ENCODE results near the gene CACNA1H.
"Not testable (repeated sequence)": the region's sequence is repeated elsewhere in the genome, so short reads cannot be mapped to it uniquely, and the experiment has no call there.

Gene CACNA1H

DNA sequence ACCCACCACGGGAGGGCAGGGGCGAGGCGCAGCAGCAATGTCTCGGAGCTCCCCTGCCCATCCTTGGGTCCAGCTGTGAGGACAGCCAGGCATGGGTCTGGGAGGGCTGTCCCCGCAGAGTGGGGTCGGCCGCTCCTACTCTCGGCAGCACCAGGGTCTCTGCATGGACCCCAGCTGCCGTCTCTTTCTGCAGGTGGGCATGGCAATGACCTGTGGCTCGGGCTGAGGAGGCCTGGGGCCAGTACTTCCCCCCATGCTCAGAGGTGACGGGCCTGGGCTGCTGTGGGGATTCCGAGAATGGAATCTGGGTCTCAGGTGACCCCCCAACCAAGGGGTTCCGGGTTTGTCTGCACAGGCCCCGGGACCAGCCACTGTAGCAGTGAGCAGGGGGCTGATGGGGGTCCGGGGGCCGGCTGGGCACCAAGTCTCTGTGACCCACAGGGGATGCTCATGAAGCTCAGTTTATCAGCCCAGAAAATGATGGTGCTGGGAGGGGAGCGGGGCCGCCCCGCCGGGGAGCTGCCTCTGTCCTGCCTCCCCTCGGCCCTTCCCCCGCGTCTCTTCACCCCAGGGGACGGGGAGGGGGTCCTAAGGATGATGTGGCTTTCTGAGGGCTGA, 23.5 kb downstream of the CACNA1H start:
- no peak for DNase-seq

DNA sequence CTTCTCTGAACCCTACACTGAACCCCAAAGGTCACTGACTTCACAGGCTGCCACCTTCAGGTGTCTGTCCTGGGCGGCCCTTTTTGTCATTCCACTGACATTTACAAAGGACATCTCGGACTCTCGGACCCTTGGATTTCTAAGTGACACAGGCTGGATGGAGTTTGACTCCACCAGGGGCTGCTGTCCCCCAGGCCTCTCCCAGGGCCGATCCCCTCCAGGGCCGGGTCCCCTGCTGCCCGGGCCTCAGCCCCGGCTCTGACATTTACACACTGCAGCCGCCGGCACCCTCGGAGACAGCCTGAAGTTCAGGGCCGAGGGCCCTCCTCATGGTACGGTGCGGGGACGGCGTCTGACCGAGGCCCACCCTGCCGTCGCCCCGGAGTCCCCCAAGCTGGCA, 24.1 kb downstream of the CACNA1H start:
- DNase-seq: no peak

DNA sequence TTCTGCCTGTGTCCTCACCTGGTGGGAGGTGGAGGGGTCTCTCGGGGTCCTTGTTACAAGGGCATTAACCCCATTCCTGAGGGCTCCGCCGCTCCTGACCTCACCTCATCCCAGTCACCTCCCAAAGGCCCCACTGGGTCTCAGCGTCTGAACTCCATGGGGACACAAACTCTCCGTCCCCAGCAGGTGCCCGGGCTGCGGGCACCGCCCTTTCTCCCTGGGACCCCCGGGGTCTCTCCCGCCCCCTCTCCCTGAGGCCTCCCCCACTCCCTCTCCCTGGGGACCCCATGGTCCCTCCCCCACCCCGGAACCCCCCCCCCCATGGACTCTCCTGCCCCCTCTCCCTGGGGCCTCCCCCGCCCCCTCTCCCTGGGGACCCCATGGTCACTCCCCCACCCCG, 24.8 kb downstream of the CACNA1H start:
- DNase-seq: no peak

DNA sequence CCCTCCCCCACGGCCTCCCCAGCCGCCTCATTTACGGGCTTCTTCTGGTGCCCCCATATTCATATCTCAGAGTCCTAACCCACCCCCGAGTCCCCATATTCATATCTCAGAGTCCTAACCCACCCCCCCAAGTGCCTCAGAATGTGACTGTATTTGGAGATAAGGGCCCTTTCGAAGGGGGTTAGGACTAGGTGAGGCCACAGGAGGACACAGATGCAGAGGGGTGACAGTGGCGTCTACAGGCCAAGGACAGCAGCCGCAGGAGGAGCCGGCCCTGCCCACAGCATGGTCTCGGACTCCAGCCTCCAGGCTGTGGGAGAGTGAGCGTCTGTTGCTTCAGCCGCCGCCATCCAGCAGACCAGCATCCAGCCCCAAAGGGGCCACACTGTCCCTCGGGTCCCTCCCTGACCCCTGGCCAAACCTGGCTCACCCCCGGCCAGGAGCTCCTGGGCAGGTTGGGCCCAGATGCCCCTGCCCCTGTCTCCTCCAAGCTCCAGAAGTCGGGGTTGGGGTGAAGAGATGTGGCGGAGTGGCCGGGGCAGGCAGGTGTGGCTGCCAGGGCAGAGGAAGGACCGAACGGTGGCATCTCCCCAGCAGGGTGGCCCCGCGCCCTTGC, 25.5 kb downstream of the CACNA1H start:
- DNase-seq: no peak

DNA sequence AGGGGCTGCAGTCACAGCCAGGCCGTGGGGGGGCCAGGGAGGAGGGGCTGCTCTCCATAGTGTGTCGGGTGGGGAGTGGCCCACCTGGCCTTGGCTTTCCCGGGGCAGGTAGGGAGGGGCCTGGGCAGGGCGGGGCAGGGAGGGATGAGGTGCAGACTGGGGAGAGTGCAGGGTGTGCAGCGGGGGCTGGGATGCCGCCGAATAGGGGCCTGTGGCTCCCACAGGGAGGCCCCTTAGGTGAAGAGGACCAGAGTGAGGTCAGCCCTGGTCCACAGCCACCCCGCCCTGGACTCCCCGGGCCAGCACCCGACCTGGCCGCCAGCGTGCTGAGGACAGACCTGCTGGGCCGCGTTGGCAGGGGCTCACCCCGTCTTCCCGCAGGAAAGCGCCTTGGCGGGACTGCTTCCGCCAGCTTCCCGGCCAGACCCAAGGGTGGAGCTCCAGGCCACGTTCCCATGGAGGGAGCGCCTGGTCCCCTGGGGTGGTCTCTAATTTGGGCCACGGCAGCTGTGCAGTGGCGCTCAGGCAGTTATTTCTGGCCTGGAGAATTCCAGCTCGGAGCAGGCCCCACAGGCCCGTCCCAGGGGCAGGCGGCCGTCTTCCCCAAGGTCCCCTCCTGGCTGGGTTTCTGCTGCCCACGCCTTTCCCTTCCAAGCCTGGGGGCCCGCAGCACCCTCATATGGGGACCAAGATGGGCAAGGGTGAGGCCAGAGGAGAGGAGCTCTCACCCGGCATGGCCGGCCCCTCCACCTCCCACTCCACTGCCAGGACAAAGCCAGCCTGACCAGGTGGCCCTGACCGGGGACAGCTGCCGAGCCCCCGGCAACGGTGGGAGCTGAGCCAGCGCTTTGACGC, 27.9 kb downstream of the CACNA1H start:
- DNase-seq: no peak

DNA sequence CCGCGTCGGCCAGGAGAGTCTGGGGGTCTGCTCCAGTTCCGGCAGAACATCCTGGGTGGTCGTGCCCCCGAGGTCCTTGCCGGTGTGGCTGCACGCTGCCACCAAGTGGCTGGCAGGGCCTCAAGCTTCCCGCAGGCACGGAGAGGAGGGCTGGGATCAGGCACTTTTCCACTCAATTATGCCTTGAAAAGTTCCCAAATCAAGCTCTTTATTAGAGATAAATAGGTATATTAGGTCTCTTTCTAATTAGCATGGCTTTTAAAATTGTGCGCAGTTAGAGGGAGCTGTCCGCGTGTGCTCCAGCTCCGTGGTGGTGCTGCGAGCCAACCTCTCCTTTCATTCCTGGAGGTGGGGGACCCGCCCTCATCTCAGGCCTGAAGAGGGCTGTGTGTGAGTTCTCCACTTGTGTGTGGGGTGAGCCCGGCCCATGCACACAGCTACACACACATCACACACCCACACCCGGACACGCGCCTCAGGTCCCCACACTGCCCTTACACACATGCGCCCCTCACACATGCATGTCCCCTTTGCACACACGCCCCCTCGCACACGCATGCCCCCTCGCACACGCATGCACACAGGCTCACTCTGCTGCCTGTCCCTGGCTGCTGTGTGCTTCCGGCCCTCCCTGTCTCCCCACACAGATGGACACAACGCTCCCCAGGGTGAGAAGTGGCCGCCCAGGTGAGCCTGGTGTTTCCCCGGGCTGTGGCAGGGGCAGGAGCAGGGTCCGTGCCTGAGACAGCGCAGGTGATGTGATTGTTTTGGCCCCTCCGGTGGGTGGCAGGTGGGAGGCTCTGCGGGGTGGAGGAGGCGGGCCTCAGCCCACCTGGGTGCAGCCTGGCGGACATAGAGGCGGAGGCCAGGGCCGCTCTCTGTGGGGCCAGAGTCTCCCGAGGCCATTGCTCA, 28.8 kb downstream of the CACNA1H start:
- no peak for DNase-seq

DNA sequence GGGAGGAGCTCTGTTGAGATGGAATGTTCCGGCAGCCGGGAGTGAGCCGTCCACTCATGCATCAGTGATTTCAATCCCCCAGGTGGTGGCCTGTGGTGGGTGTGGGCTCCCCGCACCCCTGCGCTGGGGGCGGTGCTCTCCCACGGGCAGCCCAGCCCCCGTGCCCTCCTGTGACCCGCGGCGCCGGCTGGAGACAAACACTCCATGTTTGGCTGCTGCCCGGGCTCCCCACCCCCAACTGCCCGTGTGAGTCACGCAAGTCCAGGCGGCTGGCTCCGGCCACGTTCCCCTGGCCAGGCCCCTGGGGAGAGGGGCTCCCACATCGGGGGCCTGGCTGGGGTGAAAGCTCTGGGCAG, 29.4 kb downstream of the CACNA1H start:
- DNase-seq: no peak

DNA sequence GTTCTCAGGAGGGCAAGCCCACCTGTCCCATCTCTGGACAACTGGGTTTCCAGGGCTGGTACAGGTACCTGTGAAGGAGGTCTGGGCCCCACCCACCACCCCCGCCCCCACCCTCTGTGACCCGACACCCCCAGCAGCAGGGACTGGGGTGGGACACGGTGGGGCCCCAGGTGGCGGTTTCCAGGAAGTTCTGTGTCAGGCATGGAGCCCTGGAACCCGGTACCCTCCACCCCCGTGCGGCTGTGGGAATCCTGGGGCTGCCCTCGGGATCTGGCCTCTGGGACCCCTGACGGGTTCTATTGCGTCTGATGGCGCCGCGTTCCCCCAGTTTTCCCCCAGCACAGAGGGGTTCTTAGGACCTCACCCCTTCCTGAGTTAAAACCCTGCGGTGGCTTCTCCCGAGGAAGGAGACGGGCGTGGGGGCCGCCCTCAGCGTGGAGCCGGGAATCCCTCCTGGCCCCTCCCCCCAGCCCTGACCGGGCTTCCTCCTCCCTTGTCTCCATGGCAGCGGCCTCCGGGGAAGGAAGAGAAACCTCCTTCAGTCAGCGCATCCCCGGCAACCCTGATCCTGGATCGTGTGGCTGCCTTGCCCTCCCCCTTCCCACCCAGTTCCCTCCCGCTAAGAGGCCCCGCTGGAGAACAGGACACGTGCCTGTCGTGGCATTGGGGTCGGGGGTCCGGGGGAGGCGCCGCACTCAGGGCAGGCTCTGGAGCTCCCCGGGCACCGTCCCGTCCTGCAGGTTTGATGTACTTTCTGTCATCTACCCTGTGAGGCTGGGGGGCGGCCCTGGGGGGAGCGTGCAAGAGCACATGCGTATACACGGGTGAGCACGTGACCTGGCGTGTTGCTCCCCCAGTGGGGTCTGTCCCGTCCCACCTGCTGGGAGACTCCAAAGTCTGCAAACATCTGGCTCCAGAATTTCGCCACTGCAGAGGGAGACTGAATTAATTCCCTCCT, 30.3 kb downstream of the CACNA1H start:
- no peak for DNase-seq

DNA sequence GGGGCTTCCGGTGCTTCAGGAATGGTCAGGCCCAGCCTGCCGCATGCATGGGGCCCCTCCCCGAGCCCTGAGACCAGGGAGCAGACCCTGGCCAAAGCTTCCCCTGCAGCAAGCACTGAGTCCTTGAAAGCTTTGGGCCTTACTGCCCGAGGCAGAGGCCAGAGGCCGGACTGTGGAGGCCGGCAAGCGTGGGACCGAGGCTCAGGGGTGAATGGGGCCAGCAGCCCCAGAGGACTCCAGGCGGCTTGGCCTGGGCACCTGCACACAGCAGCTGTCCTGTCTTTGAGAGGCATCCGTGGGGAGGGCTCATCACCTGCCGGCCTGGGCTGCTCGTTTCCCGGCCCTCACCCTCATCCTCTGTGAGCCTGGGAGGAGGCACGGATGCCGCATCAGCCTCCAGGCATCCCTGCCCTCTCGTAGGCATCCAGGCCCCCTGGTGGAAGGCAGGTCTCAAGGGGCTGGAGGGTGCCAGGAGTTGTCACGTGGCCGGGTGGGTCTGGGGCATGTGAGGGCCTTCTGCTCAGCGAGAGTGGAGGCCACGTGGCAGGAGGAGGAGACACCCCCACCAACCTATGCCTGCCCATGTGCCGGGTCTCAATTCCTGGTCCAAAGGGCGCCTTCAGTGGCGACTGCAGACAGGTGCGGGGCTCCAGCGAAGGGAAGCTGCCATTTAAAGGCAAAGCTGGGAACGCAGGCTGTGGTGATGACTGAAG, 31.4 kb downstream of the CACNA1H start:
- no peak for DNase-seq

DNA sequence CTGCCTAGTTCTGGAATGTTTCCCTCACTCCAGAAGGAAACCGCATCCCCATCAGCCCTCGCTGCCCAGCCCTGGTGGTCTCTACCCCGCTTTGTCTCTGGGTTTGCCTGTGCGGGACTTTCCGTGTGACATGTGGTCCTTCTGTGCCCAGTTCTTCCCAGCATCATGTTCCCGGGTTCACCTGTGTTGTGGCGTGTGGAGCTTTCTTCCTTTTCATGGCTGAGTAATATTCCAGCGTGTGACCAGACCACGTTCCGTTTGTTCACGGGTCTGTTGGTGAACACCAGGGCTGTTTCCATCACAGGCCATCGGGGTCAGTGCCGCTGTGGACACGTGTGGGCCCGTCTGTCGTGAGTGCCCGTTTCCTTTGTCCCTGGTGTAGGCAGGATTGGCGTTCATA, 32.1 kb downstream of the CACNA1H start:
- DNase-seq: no peak

DNA sequence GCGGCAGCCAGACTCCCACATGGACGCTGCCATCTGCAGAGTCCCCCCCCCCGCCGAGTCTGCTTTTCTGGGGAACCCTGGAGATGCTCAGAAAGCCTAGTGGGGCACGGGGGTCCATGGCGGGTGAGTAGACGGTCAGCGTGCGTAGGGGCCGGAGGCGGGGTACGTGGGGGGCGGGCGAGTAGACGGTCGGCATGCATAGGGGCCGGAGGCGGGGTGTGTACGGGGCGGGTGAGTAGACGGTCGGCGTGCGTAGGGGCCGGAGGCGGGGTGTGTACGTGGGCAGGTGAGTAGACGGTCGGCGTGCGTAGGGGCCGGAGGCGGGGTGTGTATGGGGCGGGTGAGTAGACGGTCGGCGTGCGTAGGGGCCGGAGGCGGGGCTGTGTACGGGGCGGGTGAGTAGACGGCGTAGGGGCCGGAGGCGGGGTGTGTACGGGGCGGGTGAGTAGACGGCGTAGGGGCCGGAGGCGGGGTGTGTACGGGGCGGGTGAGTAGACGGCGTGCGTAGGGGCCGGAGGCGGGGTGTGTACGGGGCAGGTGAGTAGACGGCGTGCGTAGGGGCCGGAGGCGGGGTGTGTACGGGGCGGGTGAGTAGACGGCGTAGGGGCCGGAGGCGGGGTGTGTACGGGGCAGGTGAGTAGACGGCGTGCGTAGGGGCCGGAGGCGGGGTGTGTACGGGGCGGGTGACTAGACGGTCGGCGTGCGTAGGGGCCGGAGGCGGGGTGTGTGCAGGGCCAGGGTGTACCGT, 32.7 kb downstream of the CACNA1H start:
- not testable (repeated sequence) for DNase-seq

DNA sequence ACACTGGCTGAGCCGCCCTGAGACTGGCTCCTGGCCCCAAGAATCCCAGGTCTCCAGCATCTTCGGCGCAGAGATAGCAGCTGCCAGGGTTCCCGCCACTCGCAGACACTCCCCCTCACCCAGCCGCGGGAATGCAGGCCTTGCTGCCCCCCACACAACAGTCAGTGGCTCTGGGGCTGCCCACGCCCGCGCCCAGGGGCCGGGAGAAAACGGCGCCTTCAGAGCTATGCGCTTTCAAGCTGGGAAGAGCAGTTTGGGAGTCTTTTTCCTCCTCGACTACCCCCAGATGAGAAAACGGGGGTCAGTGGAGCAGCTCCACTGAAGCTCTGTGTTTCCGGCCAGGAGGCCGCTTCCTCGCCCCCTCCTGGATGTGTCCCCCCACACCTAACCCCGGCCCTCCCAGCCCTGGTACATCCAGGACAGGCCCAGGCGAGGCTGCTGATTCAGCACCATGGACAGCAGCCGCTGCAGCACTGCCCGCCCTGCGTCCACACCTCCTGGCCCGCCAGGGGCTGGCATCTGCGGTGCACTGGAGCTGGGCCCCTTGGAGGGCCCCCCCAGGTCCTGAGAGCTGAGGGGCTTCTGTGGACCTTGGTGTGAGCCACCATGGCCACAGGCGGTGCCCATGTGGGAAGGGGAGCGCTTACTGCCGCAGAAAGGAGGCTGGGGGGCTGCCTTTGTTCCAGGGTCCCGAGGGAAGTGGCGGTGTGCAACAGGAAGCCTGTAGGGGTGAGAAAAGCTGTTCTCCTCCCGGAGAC, 35.7 kb downstream of the CACNA1H start:
- no peak for DNase-seq

DNA sequence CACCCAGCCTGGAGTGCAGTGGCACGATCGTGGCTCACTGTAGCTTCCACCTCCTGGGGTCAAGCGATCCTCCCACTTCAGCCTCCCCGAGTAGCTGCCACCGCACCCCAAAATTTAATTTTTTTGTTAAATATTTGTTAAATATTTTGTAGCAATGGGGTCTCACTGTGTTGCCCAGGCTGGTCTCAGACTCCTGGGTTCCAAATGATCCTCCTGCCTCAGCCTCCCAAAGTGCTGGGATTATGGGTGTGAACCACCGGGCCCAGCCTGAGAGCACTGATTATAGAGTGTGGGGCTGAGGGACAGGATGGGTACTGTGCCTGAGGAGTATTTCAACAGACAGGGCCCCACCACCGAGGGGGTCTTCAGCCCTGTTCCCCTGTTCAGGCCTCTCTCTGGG, 36.5 kb downstream of the CACNA1H start:
- no peak for DNase-seq

DNA sequence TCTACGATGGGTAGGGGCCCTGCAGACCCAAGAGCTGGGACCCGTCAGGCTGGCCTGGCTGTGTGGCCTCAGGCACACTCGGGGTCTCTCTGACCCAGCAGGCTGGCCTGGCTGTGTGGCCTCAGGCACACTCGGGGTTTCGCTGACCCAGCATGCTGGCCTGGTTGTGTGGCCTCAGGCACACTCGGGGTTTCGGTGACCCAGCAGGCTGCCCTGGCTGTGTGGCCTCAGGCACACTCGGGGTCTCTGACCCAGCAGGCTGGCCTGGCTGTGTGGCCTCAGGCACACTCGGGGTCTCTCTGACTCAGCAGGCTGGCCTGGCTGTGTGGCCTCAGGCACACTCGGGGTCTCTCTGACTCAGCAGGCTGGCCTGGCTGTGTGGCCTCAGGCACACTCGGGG, 37.9 kb downstream of the CACNA1H start:
- DNase-seq: not testable (repeated sequence)

DNA sequence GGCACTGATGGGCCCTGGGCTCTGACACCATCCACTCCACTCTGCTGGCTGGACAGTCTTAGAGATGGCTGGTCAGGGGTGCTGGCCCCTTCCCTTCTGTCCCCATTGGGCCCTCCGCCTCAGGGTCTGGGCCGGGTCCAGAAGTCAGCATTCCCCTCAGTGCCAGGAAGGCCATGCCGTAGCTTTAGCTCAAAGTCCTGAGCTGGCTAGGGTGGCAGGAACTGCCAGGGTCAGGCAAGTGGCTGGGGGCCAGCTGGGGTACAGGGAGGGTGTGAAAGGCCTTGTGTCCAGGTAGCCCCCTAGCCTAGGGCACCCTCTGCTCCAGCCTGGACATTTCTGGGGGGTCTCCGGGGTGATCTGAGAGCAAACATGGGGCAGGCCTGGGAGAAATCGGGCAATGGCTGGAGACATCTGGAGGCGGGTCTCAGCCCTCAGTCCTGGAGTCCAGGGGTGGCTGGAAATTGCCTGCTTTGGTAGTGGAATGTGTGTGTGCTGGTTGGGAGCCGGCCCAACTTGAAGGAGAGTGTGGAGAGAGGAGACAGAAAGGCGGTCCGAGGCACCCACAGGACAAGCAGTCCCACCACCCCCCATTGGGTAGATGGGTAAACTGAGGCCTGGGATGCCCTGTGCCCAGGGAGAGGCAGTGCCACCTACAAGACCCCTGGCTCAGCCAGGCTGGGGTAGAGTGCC, 39.6 kb downstream of the CACNA1H start:
- DNase-seq: no peak

DNA sequence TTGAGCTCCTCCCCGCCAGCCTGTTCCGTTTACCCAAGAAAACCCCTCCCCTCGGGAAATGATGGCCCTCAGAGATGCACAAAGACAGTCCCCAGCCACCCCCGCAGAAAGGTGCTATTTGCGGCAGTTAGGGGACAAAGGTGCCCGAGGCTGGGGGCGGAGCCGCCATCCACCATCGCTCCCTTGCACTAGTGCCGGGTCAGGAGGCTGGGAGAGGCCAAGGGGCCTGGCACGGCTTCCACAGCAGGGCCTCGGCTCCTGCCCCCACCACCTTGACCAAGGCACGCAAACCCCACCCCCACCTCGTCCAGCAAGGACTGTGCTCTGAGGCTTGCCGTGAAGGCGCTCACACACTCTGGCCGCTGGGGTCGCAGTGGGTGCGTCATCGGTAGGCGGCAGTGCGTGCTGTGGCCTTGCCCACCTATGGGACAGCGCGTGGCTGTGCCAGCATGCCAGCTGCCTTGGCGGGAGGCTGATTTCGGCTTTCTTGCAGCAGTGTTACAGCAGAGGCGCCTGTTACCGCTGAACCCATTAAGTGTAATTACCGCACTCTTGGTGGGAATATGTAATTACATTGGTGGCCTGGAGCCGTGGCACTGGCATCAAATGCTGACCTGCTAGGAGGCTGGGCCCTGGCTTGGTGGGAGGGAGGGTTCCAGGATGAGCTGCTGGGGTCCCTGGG, 40.4 kb downstream of the CACNA1H start:
- no peak for DNase-seq

DNA sequence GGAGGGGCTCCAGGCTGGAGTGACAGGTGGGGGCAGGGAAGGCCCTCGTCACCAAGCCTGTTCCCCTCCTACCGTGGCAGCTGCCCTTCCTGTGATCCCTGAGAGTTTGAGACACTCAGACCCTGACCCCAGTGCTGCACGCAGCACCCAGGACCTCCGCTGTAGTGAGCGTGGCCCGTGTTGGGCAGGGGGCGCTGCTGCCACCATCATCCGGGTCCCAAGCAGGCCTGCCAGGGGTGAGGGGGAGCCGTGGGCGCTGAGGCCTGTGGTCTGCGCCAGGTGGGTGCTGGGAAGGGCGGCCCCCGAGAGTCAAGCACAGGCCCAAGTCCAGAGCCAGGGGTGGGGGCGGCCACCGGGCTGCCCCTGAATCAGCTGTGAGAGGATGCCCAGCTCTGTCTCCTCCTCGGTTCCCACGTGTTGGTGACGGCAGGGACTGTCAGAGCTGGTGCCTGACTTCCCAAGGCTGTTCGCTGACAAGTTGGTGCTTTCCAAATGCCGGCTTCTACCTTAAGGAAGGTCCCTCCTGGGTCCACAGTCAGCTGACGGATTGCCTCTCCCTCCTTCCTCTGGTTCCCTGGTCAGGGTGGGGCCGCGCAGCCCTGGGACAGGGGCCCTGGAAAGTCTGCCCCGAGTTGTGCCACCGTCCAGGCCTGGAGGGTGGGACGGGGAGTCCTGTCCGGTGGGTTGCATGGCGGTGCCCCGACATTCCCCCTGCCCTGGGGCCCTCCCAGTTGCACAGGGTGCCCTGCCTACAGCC, 41.1 kb downstream of the CACNA1H start:
- no peak for DNase-seq
